ENCODE data around the gene PBX3.

DNA sequence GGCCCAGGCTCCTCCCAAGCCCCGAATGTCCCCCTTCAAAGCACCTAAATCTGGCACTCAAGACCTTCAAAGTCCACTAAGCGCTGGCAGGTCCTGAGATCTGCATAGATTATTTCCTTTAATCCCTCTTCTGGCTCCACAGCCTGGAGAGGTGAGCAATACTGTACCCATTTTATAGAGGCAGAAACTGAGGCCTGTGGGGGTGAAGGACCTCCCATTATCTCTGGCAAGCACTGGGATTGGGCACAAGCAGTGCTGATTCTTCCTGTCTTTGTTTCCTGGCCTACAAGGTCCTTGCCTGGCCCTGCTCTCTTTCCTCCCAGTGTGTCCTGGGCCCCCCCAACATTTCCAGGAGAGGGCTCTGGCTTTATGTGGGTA, 252.3 kb downstream of the PBX3 start:
- TF ChIP-seq, protein P1, sequence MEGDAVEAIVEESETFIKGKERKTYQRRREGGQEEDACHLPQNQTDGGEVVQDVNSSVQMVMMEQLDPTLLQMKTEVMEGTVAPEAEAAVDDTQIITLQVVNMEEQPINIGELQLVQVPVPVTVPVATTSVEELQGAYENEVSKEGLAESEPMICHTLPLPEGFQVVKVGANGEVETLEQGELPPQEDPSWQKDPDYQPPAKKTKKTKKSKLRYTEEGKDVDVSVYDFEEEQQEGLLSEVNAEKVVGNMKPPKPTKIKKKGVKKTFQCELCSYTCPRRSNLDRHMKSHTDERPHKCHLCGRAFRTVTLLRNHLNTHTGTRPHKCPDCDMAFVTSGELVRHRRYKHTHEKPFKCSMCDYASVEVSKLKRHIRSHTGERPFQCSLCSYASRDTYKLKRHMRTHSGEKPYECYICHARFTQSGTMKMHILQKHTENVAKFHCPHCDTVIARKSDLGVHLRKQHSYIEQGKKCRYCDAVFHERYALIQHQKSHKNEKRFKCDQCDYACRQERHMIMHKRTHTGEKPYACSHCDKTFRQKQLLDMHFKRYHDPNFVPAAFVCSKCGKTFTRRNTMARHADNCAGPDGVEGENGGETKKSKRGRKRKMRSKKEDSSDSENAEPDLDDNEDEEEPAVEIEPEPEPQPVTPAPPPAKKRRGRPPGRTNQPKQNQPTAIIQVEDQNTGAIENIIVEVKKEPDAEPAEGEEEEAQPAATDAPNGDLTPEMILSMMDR (IDR thresholded peaks at IDR 0.05; ENCODE audit: low read depth, low read length, poor library complexity, severe bottlenecking), result no peak
- TF ChIP-seq EZH2phosphoT487 (IDR thresholded peaks at IDR 0.05; ENCODE audit: borderline replicate concordance, low read length), result no peak
